ENCODE data around the gene ATP5F1D. TPM values are rescaled to one million over a fixed set of nuclear protein-coding genes. Genes with fewer than 3 reads are reported as not detected.

Gene ATP5F1D
- total and polyA plus RNA-seq, 2 of the 13 experiments (the other 11 are each of a cell fraction or from before 2014, with no cell fraction given): 39.4 to 78.7 TPM

- TF ChIP-seq ZNF431 (CRISPR knock-in tag; IDR thresholded peaks at IDR 0.05; ENCODE audit: borderline replicate concordance, low read depth): peak; percentile 48
- 0 out of 2 replicates have a peak, but pooled peaks have one; percentile 19 for TF ChIP-seq ZNF296 (CRISPR knock-in tag; conservative IDR thresholded peaks at IDR 0.05)
- peak; percentile 69; the same call in 1 of the 2 replicates for TF ChIP-seq MAZ (IDR thresholded peaks at IDR 0.05; ENCODE audit: borderline replicate concordance, low read depth, low read length)
- peak; percentile 90 for TF ChIP-seq MAZ (CRISPR knock-in tag; IDR thresholded peaks at IDR 0.05; ENCODE audit: low read depth)
- TF ChIP-seq SNAPC2 (CRISPR knock-in tag; IDR thresholded peaks at IDR 0.05): no peak
- no peak for TF ChIP-seq SRSF4 (IDR thresholded peaks at IDR 0.05; ENCODE audit: low read depth, low read length, poor library complexity, severe bottlenecking)
- TF ChIP-seq JDP2 (CRISPR knock-in tag; IDR thresholded peaks at IDR 0.05; ENCODE audit: borderline replicate concordance): no peak; the same call in 1 of the 2 replicates
- TF ChIP-seq ZNF576 (CRISPR knock-in tag; IDR thresholded peaks at IDR 0.05): no peak
- peak; percentile 44; the same call in 1 of the 2 replicates for TF ChIP-seq POGK (CRISPR knock-in tag; conservative IDR thresholded peaks at IDR 0.05)
- TF ChIP-seq KMT2B (CRISPR knock-in tag; IDR thresholded peaks at IDR 0.05): 0 out of 2 replicates have a peak, but pooled peaks have one; percentile 29
- no peak for TF ChIP-seq FUBP1 (CRISPR knock-in tag; IDR thresholded peaks at IDR 0.05; ENCODE audit: borderline replicate concordance)
- TF ChIP-seq ZFP82 (CRISPR knock-in tag; IDR thresholded peaks at IDR 0.05; ENCODE audit: borderline replicate concordance): no peak; the same call in 1 of the 2 replicates
- peak; percentile 62; the same call in 1 of the 2 replicates for TF ChIP-seq SMAD3 (CRISPR knock-in tag; IDR thresholded peaks at IDR 0.05)
- 0 out of 2 replicates have a peak, but pooled peaks have one; percentile 20 for TF ChIP-seq ZKSCAN8 (CRISPR knock-in tag; IDR thresholded peaks at IDR 0.05; ENCODE audit: borderline replicate concordance)
- 0 out of 2 replicates have a peak, but pooled peaks have one; percentile 73 for TF ChIP-seq ZNF101 (CRISPR knock-in tag; IDR thresholded peaks at IDR 0.05; ENCODE audit: borderline replicate concordance, low read depth)
- TF ChIP-seq HOMEZ (CRISPR knock-in tag; IDR thresholded peaks at IDR 0.05; ENCODE audit: low read depth): 0 out of 2 replicates have a peak, but pooled peaks have one; percentile 35
- TF ChIP-seq PATZ1 (CRISPR knock-in tag; IDR thresholded peaks at IDR 0.05): peak; percentile 99
- TF ChIP-seq CHCHD3 (CRISPR knock-in tag; IDR thresholded peaks at IDR 0.05): no peak
Observed at GRCh38 chr19:1244693-1245451, 3.3 kb downstream of the ATP5F1D start (continued).

Data from HepG2 (cell line).